Loucy (cell line): ENCODE data around the gene FAM81A.

ENCODE experiments used
- CTCF ChIP-seq: fragments of 200-600 bp; sonication (generic); conservative IDR thresholded peaks from 2 replicates; pipeline ENCODE4 v1.5.1; 2014; ENCODE audit warnings: mild to moderate bottlenecking, antibody characterized with exemption, low read length
- EZH2phosphoT487 ChIP-seq: fragments of 200-600 bp; IDR thresholded peaks from 2 replicates; pipeline ENCODE4 v1.6.1; 2018; ENCODE audit warnings: antibody characterized with exemption, mild to moderate bottlenecking, moderate library complexity, borderline replicate concordance

DNA sequence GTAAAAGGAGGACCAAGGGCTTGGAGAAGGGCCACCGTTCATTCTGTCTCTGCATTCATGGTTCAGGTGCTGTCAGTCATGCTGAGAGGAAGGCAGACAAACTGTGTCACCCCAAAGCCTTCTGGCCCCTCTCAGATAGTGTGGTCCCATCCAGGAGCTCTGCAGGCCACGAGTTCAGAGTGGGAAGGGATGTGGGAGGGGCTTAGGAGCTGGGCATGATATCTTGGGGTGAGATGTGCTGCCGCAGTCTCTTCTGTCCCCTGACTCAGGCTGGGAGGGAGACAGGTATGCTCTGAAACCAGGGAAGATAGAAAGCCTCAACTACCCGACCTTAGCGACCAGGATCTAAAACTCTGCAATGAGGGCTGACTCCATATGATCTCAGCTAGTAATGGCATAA is 45.7 kb upstream of the FAM81A start:
- TF ChIP-seq EZH2phosphoT487 = no peak
- TF ChIP-seq CTCF = no peak
